Measurements from ENCODE around the gene LIN9.
"Not testable (repeated sequence)": the region's sequence is repeated elsewhere in the genome, so short reads cannot be mapped to it uniquely, and the experiment has no call there.

Gene LIN9

GRCh38 chr1:226342656-226343055 is 33.7 kb upstream of the LIN9 start:
- H3K27ac ChIP-seq (ENCODE audit: low read length): no peak overlapping the region
- no peak overlapping the region for H3K4me3 ChIP-seq (ENCODE audit: low read depth in 1 of 2, low read length in 2 of 2)
- no peaks in the 10 kb centered on the region for H3K9me3 ChIP-seq (ENCODE audit: control insufficient read depth in 1 of 2, low read length in 2 of 2)
- H3K4me1 ChIP-seq (ENCODE audit: control insufficient read depth in 1 of 2, insufficient read depth in 2 of 2, low read length in 2 of 2): no peaks in the 10 kb centered on the region
- H3K27me3 ChIP-seq (ENCODE audit: low read depth, low read length): no peaks in the 10 kb centered on the region
- no peaks in the 10 kb centered on the region for H3K36me3 ChIP-seq (ENCODE audit: control insufficient read depth in 1 of 2, insufficient read depth in 2 of 2, low read length in 2 of 2)

GRCh38 chr1:226340111-226340510 is 31.1 kb upstream of the LIN9 start:
- H3K36me3 ChIP-seq (ENCODE audit: control insufficient read depth in 1 of 2, insufficient read depth in 2 of 2, low read length in 2 of 2); H3K9me3 ChIP-seq (ENCODE audit: control insufficient read depth in 1 of 2, low read length in 2 of 2); H3K27ac ChIP-seq (ENCODE audit: low read length); H3K4me3 ChIP-seq (ENCODE audit: low read depth in 1 of 2, low read length in 2 of 2); H3K4me1 ChIP-seq (ENCODE audit: control insufficient read depth in 1 of 2, insufficient read depth in 2 of 2, low read length in 2 of 2); H3K27me3 ChIP-seq (ENCODE audit: low read depth, low read length): not testable (repeated sequence)

- no peaks in the 10 kb centered on the region for H3K36me3 ChIP-seq (ENCODE audit: control insufficient read depth in 1 of 2, insufficient read depth in 2 of 2, low read length in 2 of 2)
Measured at GRCh38 chr1:226337276-226337875, 28.4 kb upstream of the LIN9 start.

GRCh38 chr1:226335661-226336060 is 26.7 kb upstream of the LIN9 start:
- Histone ChIP-seq H3K27me3 (ENCODE audit: low read depth, low read length) (no peaks in the 10 kb centered on the region), H3K36me3 (ENCODE audit: control insufficient read depth in 1 of 2, insufficient read depth in 2 of 2, low read length in 2 of 2) (no peaks in the 10 kb centered on the region), H3K4me3 (ENCODE audit: low read depth in 1 of 2, low read length in 2 of 2) (no peak overlapping the region), H3K27ac (ENCODE audit: low read length) (no peak overlapping the region), H3K9me3 (ENCODE audit: control insufficient read depth in 1 of 2, low read length in 2 of 2) (no peaks in the 10 kb centered on the region), H3K4me1 (ENCODE audit: control insufficient read depth in 1 of 2, insufficient read depth in 2 of 2, low read length in 2 of 2) (no peaks in the 10 kb centered on the region)

More at GRCh38 chr1:226337276-226337875, 28.4 kb upstream of the LIN9 start:
- Histone ChIP-seq H3K4me3 (ENCODE audit: low read depth in 1 of 2, low read length in 2 of 2) (no peak overlapping the region), H3K27ac (ENCODE audit: low read length) (no peak overlapping the region), H3K4me1 (ENCODE audit: control insufficient read depth in 1 of 2, insufficient read depth in 2 of 2, low read length in 2 of 2) (no peaks in the 10 kb centered on the region), H3K9me3 (ENCODE audit: control insufficient read depth in 1 of 2, low read length in 2 of 2) (no peaks in the 10 kb centered on the region), H3K27me3 (ENCODE audit: low read depth, low read length) (no peaks in the 10 kb centered on the region)

DNA sequence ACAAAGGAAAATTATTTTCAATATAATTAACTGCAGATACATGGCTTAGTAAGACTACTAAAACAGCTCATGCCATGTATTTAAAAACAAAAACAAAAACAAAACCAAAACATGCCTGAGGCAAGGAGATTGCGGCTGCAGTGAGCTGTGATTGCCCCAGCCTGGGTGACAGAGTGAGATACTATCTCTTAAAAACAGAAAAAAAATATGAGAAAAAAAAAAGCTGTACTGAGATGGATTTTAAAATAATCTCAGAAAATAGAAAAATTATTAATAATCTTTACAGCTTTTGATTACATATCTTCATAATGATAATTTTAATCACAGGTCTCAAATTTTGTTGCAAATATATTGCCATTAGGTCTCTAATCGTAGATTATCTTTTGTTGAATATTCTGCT is 24.0 kb upstream of the LIN9 start:
- H3K27me3 ChIP-seq (ENCODE audit: low read depth, low read length): no peaks in the 10 kb centered on the region
- H3K9me3 ChIP-seq (ENCODE audit: control insufficient read depth in 1 of 2, low read length in 2 of 2): no peaks in the 10 kb centered on the region
- H3K27ac ChIP-seq (ENCODE audit: low read length): no peak overlapping the region
- H3K4me3 ChIP-seq (ENCODE audit: low read depth in 1 of 2, low read length in 2 of 2): peak overlapping the region in 1 of 2 donors; percentile 8
- H3K4me1 ChIP-seq (ENCODE audit: control insufficient read depth in 1 of 2, insufficient read depth in 2 of 2, low read length in 2 of 2): no peaks in the 10 kb centered on the region
- no peaks in the 10 kb centered on the region for H3K36me3 ChIP-seq (ENCODE audit: control insufficient read depth in 1 of 2, insufficient read depth in 2 of 2, low read length in 2 of 2)

DNA sequence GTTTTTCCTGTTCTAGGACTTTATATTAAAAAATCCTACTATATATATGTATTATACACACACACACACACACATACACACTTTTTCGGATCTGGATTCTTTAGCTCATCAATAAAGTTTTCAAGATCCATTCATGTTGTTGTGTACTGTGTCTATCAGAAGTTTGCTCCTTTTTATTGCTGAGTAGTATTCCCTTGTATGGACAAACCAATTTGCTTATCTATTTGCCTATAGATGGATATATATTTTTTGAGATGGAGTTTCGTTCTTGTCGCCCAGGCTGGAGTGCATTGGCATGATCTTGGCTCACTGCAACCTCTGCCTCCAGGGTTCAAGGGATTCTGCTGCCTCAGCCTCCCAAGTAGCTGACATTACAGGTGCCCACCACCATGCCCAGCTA is 20.3 kb upstream of the LIN9 start:
- no peak overlapping the region for H3K27ac ChIP-seq (ENCODE audit: low read length)
- H3K27me3 ChIP-seq (ENCODE audit: low read depth, low read length): no peaks in the 10 kb centered on the region
- H3K4me3 ChIP-seq (ENCODE audit: low read depth in 1 of 2, low read length in 2 of 2): no peak overlapping the region
- no peaks in the 10 kb centered on the region for H3K36me3 ChIP-seq (ENCODE audit: control insufficient read depth in 1 of 2, insufficient read depth in 2 of 2, low read length in 2 of 2)
- no peaks in the 10 kb centered on the region for H3K4me1 ChIP-seq (ENCODE audit: control insufficient read depth in 1 of 2, insufficient read depth in 2 of 2, low read length in 2 of 2)
- no peaks in the 10 kb centered on the region for H3K9me3 ChIP-seq (ENCODE audit: control insufficient read depth in 1 of 2, low read length in 2 of 2)

DNA sequence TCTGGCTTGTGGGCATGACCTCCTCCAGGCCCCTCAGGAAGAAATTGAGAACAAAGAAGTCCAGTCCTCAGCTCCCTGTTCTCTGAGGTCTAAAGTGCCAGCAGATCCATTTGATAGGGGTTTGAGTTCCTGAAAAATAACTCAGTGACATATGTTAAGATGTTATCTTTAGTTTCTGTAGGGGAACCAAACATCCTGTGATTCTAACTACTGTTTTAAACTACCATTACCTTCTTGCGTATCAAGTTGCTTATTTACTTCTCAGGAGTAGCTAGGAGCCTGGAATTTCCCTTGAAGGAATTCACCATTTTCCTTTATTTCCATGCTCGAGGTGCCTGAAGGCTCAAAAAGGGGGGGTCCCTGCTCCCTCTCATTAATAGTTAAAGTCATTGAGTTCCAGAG is 18.8 kb upstream of the LIN9 start:
- Histone ChIP-seq H3K27ac (ENCODE audit: low read length) (no peak overlapping the region), H3K27me3 (ENCODE audit: low read depth, low read length) (no peaks in the 10 kb centered on the region), H3K36me3 (ENCODE audit: control insufficient read depth in 1 of 2, insufficient read depth in 2 of 2, low read length in 2 of 2) (no peaks in the 10 kb centered on the region), H3K4me3 (ENCODE audit: low read depth in 1 of 2, low read length in 2 of 2) (no peak overlapping the region), H3K4me1 (ENCODE audit: control insufficient read depth in 1 of 2, insufficient read depth in 2 of 2, low read length in 2 of 2) (no peaks in the 10 kb centered on the region), H3K9me3 (ENCODE audit: control insufficient read depth in 1 of 2, low read length in 2 of 2) (no peaks in the 10 kb centered on the region)

DNA sequence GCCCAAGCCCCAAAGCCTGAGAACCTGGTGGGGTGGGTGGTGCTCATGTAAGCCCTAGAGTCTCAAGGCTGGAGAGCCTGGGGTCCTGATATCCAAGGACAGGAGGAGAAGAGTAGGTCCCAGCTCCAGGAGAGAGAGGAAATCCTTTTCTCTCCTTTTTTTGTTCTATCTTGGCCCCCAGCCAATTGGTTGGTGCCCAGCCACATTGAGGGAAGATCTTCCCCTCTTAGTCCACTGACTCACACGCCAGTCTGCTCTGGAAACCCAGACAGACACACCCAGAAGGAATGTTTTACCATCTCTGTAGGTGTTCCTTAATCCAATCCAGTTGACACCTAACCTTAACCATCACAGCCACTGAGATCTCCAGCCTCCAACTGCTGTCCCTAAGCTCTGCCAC is 16.2 kb upstream of the LIN9 start:
- Histone ChIP-seq H3K9me3 (ENCODE audit: control insufficient read depth in 1 of 2, low read length in 2 of 2) (no peaks in the 10 kb centered on the region), H3K4me1 (ENCODE audit: control insufficient read depth in 1 of 2, insufficient read depth in 2 of 2, low read length in 2 of 2) (no peaks in the 10 kb centered on the region)

DNA sequence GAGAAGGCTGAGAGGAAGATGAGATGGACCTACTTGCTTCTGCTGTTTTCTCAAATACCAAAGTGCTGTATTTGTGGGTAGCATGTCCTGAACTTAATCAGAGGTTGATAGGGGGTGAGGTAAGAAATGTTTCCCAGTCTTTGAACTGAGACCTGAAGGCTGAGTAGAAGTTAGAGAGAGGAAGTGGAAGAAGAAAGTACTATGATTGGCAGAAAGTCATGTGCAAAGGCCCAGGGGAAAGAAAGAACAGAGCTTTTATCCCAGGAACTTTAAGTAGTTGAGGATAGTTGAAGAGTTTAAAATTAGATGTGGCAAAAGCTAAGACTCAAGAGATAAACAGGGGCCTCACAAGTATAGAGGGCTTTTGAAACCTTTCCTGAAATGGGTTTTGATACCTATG is 15.5 kb upstream of the LIN9 start:
- Histone ChIP-seq H3K36me3 (ENCODE audit: control insufficient read depth in 1 of 2, insufficient read depth in 2 of 2, low read length in 2 of 2) (no peaks in the 10 kb centered on the region), H3K4me3 (ENCODE audit: low read depth in 1 of 2, low read length in 2 of 2) (no peak overlapping the region), H3K27me3 (ENCODE audit: low read depth, low read length) (no peaks in the 10 kb centered on the region), H3K27ac (ENCODE audit: low read length) (no peak overlapping the region), H3K4me1 (ENCODE audit: control insufficient read depth in 1 of 2, insufficient read depth in 2 of 2, low read length in 2 of 2) (no peaks in the 10 kb centered on the region), H3K9me3 (ENCODE audit: control insufficient read depth in 1 of 2, low read length in 2 of 2) (no peaks in the 10 kb centered on the region)

More for the DNA sequence above, 16.2 kb upstream of the LIN9 start:
- H3K4me3 ChIP-seq (ENCODE audit: low read depth in 1 of 2, low read length in 2 of 2): no peak overlapping the region
- no peak overlapping the region for H3K27ac ChIP-seq (ENCODE audit: low read length)
- H3K36me3 ChIP-seq (ENCODE audit: control insufficient read depth in 1 of 2, insufficient read depth in 2 of 2, low read length in 2 of 2): no peaks in the 10 kb centered on the region
- no peaks in the 10 kb centered on the region for H3K27me3 ChIP-seq (ENCODE audit: low read depth, low read length)

GRCh38 chr1:226322986-226323385 is 14.0 kb upstream of the LIN9 start:
- Histone ChIP-seq H3K36me3 (ENCODE audit: control insufficient read depth in 1 of 2, insufficient read depth in 2 of 2, low read length in 2 of 2) (no peaks in the 10 kb centered on the region), H3K4me1 (ENCODE audit: control insufficient read depth in 1 of 2, insufficient read depth in 2 of 2, low read length in 2 of 2) (no peaks in the 10 kb centered on the region), H3K27ac (ENCODE audit: low read length) (no peak overlapping the region), H3K4me3 (ENCODE audit: low read depth in 1 of 2, low read length in 2 of 2) (no peak overlapping the region), H3K9me3 (ENCODE audit: control insufficient read depth in 1 of 2, low read length in 2 of 2) (no peaks in the 10 kb centered on the region), H3K27me3 (ENCODE audit: low read depth, low read length) (no peaks in the 10 kb centered on the region)

DNA sequence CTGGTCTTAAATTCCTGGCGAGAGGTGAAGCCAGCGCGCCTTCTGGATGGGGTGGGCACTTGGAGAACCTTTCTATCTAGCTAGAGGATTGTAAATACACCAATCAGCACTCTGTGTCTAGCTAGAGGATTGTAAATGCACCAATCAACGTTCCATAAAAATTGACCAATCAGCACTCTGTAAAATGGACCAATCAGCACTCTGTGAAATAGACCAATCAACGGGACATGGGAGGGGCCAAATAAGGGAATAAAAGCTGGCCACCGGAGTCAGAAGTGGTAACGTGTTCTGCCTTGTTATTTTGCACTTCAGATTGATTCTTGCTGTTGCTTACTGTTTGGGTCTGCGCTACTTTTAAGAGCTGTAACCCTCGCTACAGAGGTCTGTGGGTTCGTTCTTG is 12.0 kb upstream of the LIN9 start:
- H3K4me3 ChIP-seq (ENCODE audit: low read depth in 1 of 2, low read length in 2 of 2): no peak overlapping the region
- H3K4me1 ChIP-seq (ENCODE audit: control insufficient read depth in 1 of 2, insufficient read depth in 2 of 2, low read length in 2 of 2): no peaks in the 10 kb centered on the region
- H3K27ac ChIP-seq (ENCODE audit: low read length): no peak overlapping the region
- no peaks in the 10 kb centered on the region for H3K27me3 ChIP-seq (ENCODE audit: low read depth, low read length)
- H3K36me3 ChIP-seq (ENCODE audit: control insufficient read depth in 1 of 2, insufficient read depth in 2 of 2, low read length in 2 of 2): no peaks in the 10 kb centered on the region
- H3K9me3 ChIP-seq (ENCODE audit: control insufficient read depth in 1 of 2, low read length in 2 of 2): no peaks in the 10 kb centered on the region

DNA sequence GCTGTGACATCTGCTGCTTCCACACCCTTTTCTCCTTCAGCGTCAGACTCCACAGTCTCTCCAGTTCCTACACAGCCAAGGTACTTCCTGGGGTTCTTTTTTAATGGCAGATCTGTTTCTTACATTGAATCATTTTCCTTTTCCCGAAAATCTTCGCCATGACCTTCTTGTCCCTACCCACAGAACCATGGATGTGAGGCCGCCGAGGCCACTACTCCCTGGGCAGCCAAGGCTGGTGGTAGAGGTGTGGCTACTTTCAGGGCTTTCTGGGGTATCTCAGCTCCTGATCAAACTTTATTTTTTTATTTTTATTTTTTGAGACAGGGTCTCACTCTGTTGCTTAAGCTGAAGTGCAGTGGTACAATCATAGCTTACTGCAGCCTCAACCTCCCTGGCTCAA is 9.5 kb upstream of the LIN9 start:
- no peaks in the 10 kb centered on the region for H3K4me1 ChIP-seq (ENCODE audit: control insufficient read depth in 1 of 2, insufficient read depth in 2 of 2, low read length in 2 of 2)
- no peak overlapping the region for H3K4me3 ChIP-seq (ENCODE audit: low read depth in 1 of 2, low read length in 2 of 2)
- H3K27ac ChIP-seq (ENCODE audit: low read length): no peak overlapping the region
- no peaks in the 10 kb centered on the region for H3K36me3 ChIP-seq (ENCODE audit: control insufficient read depth in 1 of 2, insufficient read depth in 2 of 2, low read length in 2 of 2)
- no peaks in the 10 kb centered on the region for H3K9me3 ChIP-seq (ENCODE audit: control insufficient read depth in 1 of 2, low read length in 2 of 2)
- H3K27me3 ChIP-seq (ENCODE audit: low read depth, low read length): no peaks in the 10 kb centered on the region
